HG03457 (cell line): ENCODE measurements around the gene RFX8.
"Not testable (repeated sequence)": the region's sequence is repeated elsewhere in the genome, so short reads cannot be mapped to it uniquely, and the experiment has no call there.

Experiments used
- ATAC-seq: cut with Tn5 transposase; IDR thresholded peaks from one replicate; pipeline ENCODE4 v1.9.1; 2021; ENCODE audit warnings: moderate number of reproducible peaks; ENCODE audit not compliant: unreplicated experiment

RFX8 gene

DNA sequence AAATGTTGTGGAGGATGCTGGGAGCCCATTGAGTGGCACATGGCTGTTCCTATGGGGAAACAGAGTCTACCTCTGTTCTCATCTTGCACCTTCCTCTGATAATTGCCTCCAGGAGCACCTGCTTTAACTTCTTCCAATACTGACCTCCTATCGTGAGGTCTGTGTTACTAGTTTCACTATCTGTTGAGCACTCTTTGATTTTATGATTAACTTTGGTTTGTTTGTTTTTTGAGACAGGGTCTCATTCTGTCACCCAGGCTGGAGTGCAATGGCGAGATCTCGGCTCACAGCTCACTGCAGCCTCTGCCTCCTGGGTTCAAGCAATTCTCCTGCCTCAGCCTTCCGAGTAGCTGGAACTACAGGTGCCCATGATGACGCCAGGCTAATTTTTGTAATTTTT is 12.1 kb upstream of the RFX8 start:
- ATAC-seq = no peak

GRCh38 chr2:101486258-101486701 is 11.4 kb upstream of the RFX8 start:
- no peak for ATAC-seq

- no peak for ATAC-seq
These were observed 10.9 kb upstream of the RFX8 start for GRCh38 chr2:101485856-101486255.

- no peak for ATAC-seq
These were observed 5.9 kb upstream of the RFX8 start for GRCh38 chr2:101480764-101481163.

DNA sequence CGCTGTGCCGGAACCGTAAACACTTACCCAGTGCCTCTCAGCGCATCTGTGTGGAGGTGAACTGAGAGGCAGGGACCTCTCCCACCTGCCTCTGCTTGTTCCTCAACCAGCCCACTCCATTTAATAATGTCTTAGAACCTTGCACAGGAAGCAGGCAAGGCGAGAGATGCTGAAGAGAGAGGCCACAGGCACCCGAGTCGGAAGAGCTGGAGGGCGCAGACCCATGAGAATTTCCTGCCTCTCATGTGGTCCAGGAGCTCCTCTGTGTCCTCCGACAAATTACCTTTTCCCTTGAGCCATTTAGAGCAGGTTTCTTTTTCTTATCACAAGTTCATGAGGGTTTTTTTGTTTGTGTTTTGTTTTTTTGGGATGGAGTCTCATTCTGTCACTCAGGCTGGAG is 4.9 kb upstream of the RFX8 start:
- no peak for ATAC-seq

GRCh38 chr2:101479328-101479727 is 4.4 kb upstream of the RFX8 start:
- ATAC-seq = no peak

DNA sequence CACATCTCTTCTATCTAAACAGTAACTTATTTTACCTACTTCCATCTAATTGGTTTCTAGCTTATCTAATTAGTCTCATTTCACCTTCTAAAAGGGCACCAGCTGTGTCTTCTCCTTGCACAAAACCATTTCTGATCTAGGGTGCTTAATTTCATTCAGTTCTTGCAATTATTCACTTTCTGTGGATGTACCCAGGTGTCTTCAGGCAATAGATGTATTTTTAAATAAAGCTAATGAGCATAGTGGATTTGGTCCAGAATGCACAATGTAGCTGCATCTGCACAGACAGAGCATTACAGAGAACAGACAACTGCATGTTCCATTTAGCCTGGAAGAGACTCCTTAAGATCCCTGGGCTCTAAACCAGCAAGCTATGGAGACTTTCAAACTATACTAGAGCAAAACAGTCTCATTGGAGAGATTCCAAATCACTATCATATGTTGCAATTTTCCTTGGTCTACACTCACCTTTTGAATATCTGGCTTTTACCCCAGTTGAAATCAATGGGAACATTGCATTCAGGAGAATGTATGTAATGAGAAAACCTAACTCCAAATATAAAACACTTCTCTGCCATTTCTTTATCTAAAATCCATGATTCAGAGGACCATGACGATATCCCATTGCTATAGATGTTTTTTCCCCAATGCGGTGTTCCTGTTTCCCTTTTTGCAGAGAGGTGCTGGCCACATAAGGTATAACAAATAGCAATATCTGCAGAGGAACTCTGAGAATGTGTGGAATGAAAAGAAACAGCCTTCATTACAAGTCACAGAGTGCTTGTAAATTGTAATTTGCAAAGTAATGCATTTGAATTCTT is 3.5 kb upstream of the RFX8 start:
- ATAC-seq = no peak

DNA sequence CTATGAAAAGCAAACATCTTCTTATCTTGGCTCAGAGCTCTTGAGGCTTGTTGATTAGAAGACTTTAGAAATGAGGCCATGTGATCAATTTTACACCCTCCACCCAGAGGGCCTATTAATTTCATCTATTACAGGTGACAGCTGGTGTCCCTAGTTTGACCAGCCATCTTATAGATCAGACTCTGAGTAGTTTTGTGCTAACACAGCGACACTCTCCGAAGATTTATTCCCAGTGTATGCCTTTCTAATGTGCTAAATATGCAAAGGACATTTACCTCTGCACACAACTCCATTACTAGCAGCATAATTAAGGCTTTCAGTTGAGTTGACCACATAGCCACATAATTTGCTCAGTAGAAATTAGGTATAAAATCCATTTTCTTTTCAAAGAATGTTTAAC is 2.6 kb upstream of the RFX8 start:
- no peak for ATAC-seq

DNA sequence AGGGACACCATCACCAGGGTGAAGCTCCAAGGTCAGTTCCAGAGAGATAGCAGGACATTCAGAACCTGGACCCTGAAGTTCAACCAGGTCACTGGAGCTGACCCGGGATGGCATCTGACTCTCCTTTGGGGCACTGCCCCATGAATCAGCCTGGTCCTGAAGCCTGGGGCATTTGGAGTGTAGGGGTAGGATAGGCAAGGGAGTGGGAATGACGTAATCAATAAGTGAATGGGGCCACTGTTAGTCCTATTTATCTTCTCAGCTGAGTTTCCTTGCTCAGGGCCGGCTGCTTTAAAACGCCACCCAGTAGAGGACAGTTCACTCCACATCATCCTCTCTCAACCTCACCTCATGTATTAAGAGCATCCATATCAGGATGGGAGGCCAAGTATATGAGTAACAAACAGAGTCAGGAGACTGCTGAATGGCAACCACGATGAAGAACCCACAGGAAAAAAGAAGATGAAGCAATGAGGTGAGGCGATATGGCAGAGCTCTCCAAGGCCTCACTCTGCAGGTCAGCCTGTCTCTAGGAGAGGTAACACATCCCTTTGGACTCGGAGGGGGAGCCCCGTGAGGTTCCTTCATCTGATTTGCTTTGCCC is 1.8 kb upstream of the RFX8 start:
- ATAC-seq = no peak

DNA sequence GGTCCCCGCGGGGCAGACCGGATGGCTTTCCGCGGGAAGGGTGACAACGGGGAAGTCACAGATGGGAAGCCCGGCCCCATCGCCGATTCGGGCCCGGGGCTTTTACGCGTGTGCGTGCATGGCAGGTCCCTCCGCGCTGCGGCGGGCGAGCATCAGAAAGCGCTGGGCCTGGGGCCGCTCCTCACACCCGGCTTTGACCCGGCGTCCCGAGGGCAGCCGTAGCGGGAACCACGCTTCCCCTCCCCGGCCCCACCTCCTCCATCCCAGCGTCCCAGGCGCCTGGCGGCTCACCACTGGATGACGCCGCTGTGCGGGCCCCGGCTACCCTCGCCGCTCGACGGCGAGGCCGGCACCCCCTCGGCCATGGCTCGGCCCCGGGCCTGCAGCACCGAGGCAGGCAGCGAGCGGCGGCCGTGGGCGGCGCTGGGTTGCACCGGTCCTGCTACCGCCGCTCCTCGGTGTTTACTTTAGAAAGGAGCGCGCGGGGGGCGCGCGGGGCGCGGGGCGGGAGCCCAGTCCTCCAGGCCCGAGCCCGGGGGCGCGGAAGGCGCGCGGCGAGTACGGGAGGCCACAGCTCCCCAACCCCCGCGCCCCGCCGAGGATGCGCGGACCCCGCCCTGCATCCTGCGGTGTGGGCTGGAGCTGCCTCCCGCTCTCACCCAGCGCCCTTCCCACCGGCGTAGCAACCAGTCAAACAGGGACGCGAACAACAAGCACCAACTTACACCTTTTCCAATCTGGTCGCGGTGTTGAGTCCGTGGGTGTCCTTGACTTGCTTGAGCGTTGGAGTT is 806 bp downstream of the RFX8 start:
- no peak for ATAC-seq

- ATAC-seq = no peak
These were observed 1.4 kb downstream of the RFX8 start for GRCh38 chr2:101473591-101473910.

DNA sequence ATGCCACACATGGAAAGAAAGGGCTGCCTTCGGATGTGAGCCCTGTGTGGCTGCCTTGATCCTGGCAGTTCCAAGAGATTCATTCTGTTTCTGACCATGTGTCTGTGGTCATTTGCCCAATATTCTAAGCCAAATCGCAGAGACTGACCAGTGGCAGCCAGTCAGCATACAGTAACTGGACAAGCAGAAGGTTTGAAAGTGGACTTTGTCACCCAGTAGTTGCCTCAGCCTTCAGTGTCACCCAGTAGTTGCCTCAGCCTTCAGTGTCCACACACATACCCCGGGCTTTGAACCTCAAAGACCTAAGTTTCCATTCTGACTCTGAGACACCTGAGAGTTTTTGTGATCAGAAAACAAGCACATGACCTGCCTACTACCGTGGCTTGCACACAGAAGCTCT is 5.0 kb downstream of the RFX8 start:
- ATAC-seq = no peak

GRCh38 chr2:101467306-101467705 is 7.6 kb downstream of the RFX8 start:
- ATAC-seq = no peak

DNA sequence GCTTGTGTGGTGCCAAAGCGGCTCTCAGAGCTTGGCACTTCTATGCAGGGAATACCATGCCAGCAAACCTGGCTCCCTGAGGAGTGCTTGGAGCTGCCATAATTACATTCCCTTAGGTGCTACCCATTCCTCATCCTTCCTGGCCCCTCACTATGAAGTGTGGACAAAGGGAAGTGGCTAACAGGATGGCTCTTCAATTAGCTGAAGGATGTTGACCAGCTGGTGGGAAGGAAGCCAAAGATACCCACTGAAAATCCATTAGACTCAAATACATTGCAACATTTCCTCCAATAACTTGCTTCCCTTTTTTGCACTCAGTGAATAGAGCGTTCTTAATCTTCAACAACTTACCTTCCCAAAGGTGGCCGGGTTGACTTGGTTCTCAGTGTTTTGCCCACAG is 8.5 kb downstream of the RFX8 start:
- ATAC-seq = no peak

DNA sequence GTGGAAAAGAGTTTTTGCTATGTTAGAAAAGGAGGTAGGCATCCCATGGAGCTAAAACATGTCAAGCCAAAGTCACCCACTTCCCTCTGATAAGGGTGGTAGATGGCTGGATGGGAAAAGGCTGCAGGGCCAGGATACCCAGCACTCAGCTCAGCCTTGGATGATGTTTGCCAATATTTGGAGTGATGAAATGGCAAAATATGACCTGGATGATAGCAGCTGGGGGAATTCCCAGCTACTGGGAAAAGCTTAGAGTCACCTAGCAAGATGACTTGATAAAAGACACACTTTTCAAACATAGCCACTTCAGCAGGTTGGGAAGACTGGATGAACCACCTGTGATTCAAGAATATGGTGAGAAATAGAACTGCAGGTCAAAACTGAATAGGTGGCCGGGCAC is 10.1 kb downstream of the RFX8 start:
- ATAC-seq = no peak

DNA sequence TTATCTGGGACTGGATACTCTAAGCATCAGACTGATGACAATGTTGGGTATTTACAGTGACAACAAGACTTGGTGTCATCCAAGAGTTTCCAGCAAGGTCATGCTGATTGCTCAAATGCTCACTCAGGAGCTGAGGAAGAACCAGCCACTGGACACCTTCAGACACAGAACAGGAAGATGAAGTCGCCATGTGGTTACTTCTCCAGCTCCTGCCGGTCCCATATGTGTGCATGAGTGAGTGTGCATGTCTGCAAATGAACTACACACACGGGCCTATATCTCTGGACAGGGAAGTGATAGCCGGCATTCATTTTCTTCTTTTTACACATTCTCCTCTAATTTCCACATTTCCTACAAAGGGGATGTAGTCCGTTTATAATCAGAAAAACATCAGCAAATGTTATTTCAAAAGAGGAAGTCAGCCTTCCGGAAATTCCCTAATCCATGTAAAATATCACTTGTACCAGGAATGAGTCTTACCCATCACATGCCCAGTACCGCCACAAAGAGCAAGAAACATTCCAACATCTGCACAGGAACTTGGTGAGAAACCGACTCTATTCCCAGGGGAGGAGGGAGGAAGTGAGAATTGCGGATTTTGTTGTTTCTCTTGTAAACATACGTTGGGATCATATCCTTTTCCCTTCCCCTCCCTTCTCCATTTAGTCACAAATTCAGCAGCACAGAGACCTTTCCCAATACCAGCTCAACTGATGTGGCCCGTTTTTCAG is 10.8 kb downstream of the RFX8 start:
- ATAC-seq = no peak

- ATAC-seq = no peak
These were observed 11.5 kb downstream of the RFX8 start for GRCh38 chr2:101463421-101463820.

DNA sequence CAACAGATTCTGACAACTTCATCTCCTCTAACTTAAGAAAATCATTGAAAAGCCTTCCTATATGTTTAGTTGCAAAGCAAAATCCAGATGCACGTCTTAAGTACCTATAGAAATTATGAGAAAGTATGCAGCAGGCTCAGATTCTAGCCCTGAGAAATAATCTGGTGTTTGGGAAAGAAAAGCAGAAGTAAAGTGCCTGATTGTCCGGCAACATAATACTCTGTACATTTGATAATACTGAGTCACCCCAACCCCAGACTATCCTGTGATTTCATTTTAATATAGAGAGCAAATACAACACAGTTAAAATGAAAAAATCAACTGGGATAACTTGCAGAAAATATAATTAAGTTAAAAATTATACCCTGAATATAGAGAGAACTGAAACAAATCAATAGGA is 13.5 kb downstream of the RFX8 start:
- ATAC-seq = no peak

DNA sequence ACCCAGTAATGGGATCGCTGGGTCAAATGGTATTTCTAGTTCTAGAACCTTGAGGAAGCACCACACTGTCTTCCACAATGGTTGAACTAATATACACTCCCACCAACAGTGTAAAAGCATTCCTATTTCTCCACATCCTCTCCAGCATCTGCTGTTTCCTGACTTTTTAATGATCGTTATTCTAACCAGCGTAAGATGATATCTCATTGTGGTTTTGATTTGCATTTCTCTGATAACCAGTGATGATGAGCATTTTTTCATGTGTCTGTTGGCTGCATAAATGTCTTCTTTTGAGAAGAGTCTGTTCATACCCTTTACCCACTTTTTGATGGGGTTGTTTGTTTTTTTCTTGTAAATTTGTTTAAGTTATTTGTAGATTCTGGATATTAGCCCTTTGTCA is 20.5 kb downstream of the RFX8 start:
- not testable (repeated sequence) for ATAC-seq

GRCh38 chr2:101450965-101451364 is 23.9 kb downstream of the RFX8 start:
- ATAC-seq = no peak

- ATAC-seq = no peak
These were observed 28.0 kb downstream of the RFX8 start for GRCh38 chr2:101446869-101447268.
